Measurements from ENCODE around the gene AOAH.

Gene AOAH

GRCh38 chr7:36684954-36685353, 39.3 kb downstream of the AOAH start:
- Histone ChIP-seq H3K9ac (ENCODE audit: low read depth, low read length) (no peak overlapping the region), H3K4me3 (ENCODE audit: low read length) (no peak overlapping the region), H3K27ac (ENCODE audit: low read length) (no peak overlapping the region), H3K9me3 (ENCODE audit: insufficient read depth, low read depth, low read length) (no peaks in the 10 kb centered on the region), H3K36me3 (ENCODE audit: insufficient read depth, low read depth, low read length) (no peaks in the 10 kb centered on the region), H3K27me3 (ENCODE audit: insufficient read depth, low read length) (no peaks in the 10 kb centered on the region), H3K4me1 (ENCODE audit: insufficient read depth, low read length) (no peaks in the 10 kb centered on the region)

GRCh38 chr7:36683695-36684357, 40.5 kb downstream of the AOAH start:
- H3K27ac ChIP-seq (ENCODE audit: low read length), result no peak overlapping the region
- no peaks in the 10 kb centered on the region for H3K36me3 ChIP-seq (ENCODE audit: insufficient read depth, low read depth, low read length)

DNA sequence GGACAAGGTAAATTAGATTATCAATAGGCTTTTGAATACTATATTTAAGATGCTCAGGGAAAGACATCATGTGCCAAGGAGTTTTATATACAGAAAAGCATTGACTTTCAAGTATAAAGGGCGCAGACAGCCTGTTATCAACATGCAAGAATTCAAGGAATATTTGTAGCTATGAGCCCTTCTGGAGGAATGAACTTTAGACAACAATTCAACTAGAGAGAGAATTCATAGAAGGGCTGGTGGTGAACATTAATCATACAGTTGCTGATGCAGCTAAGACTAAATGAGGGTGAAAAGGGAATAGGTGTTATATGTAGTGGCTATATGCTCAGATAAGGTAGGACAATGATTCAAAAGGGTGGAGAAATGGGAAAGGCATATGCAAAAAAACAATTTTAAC, 41.2 kb downstream of the AOAH start:
- H3K9me3 ChIP-seq (ENCODE audit: insufficient read depth, low read depth, low read length), result no peaks in the 10 kb centered on the region
- H3K4me3 ChIP-seq (ENCODE audit: low read length), result no peak overlapping the region
- no peaks in the 10 kb centered on the region for H3K27me3 ChIP-seq (ENCODE audit: insufficient read depth, low read length)
- H3K27ac ChIP-seq (ENCODE audit: low read length), result no peak overlapping the region
- H3K36me3 ChIP-seq (ENCODE audit: insufficient read depth, low read depth, low read length), result no peaks in the 10 kb centered on the region
- no peaks in the 10 kb centered on the region for H3K4me1 ChIP-seq (ENCODE audit: insufficient read depth, low read length)
- H3K9ac ChIP-seq (ENCODE audit: low read depth, low read length), result no peak overlapping the region

More at GRCh38 chr7:36683695-36684357, 40.5 kb downstream of the AOAH start:
- H3K9ac ChIP-seq (ENCODE audit: low read depth, low read length), result no peak overlapping the region
- H3K4me3 ChIP-seq (ENCODE audit: low read length), result no peak overlapping the region
- H3K4me1 ChIP-seq (ENCODE audit: insufficient read depth, low read length), result no peaks in the 10 kb centered on the region
- H3K27me3 ChIP-seq (ENCODE audit: insufficient read depth, low read length), result no peaks in the 10 kb centered on the region
- H3K9me3 ChIP-seq (ENCODE audit: insufficient read depth, low read depth, low read length), result no peaks in the 10 kb centered on the region

- Histone ChIP-seq H3K4me1 (ENCODE audit: insufficient read depth, low read length) (no peaks in the 10 kb centered on the region), H3K9ac (ENCODE audit: low read depth, low read length) (no peak overlapping the region), H3K27me3 (ENCODE audit: insufficient read depth, low read length) (no peaks in the 10 kb centered on the region), H3K36me3 (ENCODE audit: insufficient read depth, low read depth, low read length) (no peaks in the 10 kb centered on the region), H3K27ac (ENCODE audit: low read length) (no peak overlapping the region), H3K4me3 (ENCODE audit: low read length) (no peak overlapping the region), H3K9me3 (ENCODE audit: insufficient read depth, low read depth, low read length) (no peaks in the 10 kb centered on the region)
Measured at GRCh38 chr7:36682102-36682501, 42.2 kb downstream of the AOAH start.

DNA sequence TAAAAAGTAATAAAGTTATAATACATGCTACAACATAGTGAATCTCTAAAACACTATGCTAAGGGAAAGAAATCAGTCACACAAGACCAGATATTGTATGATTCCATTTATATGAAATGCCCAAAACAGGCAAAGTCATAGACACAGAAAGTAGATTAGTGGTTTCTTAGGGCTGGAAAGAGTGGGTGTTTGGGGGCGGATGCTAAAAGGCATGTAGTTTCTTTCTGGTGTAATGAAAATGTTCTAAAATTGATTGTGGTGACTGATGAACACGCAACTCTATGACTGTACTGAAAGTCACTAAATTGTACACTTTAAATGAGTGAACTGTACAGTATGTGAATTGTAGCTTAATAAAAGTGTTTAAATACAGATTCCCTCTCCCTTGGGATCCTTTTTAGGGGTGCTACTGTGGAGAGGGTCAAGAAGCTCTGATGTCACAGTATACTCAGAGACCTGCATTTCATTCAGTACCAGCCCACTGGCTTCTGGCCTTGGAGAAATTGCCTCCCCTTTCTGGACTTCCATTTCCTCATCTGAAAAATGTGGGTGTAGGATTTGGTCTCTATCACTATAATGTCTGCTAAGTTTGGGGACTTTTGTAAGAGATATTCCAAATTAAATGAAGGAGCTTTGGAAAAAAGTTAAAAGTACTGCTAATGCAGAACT, 46.4 kb downstream of the AOAH start:
- H3K9ac ChIP-seq (ENCODE audit: low read depth, low read length), result no peak overlapping the region
- no peaks in the 10 kb centered on the region for H3K27me3 ChIP-seq (ENCODE audit: insufficient read depth, low read length)
- H3K4me3 ChIP-seq (ENCODE audit: low read length), result no peak overlapping the region
- no peaks in the 10 kb centered on the region for H3K4me1 ChIP-seq (ENCODE audit: insufficient read depth, low read length)
- no peaks in the 10 kb centered on the region for H3K9me3 ChIP-seq (ENCODE audit: insufficient read depth, low read depth, low read length)
- no peak overlapping the region for H3K27ac ChIP-seq (ENCODE audit: low read length)
- no peaks in the 10 kb centered on the region for H3K36me3 ChIP-seq (ENCODE audit: insufficient read depth, low read depth, low read length)

DNA sequence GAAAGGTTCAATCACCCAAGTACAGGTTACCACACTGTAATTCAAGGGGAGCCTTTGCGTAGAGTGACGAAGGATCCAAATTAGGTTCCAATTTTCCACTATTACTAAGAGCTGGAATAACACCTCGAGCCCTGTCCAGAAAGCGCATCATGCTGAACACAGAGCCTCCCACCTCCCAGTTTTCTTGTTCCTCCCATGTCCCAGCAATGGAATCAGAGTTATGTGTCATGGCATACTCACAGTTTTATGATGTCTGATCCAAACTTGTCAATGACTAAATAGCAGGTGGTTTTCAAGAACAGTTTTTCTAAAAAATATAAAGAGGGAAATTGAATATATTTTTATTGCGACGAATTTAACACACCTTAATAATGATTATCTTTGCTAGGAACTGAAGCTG, 50.6 kb downstream of the AOAH start:
- Histone ChIP-seq H3K9ac (ENCODE audit: low read depth, low read length) (no peak overlapping the region), H3K36me3 (ENCODE audit: insufficient read depth, low read depth, low read length) (no peaks in the 10 kb centered on the region), H3K27ac (ENCODE audit: low read length) (no peak overlapping the region), H3K4me1 (ENCODE audit: insufficient read depth, low read length) (peaks cover 8% of the 10 kb centered on the region; the same call in 1 of the 2 replicates), H3K9me3 (ENCODE audit: insufficient read depth, low read depth, low read length) (no peaks in the 10 kb centered on the region), H3K27me3 (ENCODE audit: insufficient read depth, low read length) (no peaks in the 10 kb centered on the region), H3K4me3 (ENCODE audit: low read length) (no peak overlapping the region)

- Histone ChIP-seq H3K27me3 (ENCODE audit: insufficient read depth, low read length) (no peaks in the 10 kb centered on the region), H3K36me3 (ENCODE audit: insufficient read depth, low read depth, low read length) (no peaks in the 10 kb centered on the region), H3K9me3 (ENCODE audit: insufficient read depth, low read depth, low read length) (no peaks in the 10 kb centered on the region), H3K9ac (ENCODE audit: low read depth, low read length) (no peak overlapping the region), H3K4me3 (ENCODE audit: low read length) (no peak overlapping the region), H3K27ac (ENCODE audit: low read length) (no peak overlapping the region), H3K4me1 (ENCODE audit: insufficient read depth, low read length) (peaks cover 8% of the 10 kb centered on the region; the same call in 1 of the 2 replicates)
Measured at GRCh38 chr7:36671432-36671829, 52.9 kb downstream of the AOAH start.

DNA sequence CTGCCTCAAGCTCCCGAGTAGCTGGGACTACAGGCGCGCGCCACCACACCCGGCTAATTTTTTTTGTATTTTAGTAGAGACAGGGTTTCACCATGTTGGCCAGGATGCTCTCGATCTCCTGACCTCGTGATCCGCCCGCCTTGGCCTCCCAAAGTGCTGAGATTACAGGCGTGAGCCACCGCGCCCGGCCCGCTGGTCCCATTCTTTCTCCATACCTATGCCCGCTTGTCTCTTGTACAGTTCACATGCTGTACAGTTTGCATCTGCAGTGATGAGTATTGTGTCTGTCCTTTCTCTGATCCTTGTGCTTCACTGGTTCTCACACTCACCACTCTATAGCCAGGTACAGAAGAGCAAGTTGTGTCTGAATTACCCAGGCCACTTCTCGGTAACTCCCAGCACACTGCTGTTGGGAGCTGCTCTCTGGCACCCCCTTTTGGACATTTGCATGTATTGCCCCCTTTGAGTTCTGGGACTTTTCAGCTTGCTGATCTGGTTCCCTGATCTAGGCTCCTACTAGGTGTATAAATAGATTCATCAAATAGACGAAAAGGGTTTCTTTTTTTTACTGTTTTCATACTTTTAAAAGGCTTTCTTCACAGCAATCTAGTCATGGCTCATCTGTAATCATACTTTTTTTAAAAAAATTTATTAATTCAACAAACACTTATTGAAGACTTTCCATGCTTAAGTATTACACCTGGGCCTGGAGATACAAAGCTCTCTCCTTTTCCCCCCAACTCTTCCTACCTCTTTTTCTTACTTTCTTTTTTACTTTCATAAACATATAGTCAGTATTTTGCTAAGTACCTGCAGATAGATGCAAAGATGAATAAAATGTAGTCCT, 53.5 kb downstream of the AOAH start:
- no peaks in the 10 kb centered on the region for H3K27me3 ChIP-seq (ENCODE audit: insufficient read depth, low read length)

GRCh38 chr7:36668750-36669149, 55.5 kb downstream of the AOAH start:
- Histone ChIP-seq H3K4me1 (ENCODE audit: insufficient read depth, low read length) (peaks cover 8% of the 10 kb centered on the region; the same call in 1 of the 2 replicates), H3K9ac (ENCODE audit: low read depth, low read length) (no peak overlapping the region), H3K4me3 (ENCODE audit: low read length) (no peak overlapping the region), H3K36me3 (ENCODE audit: insufficient read depth, low read depth, low read length) (no peaks in the 10 kb centered on the region), H3K27ac (ENCODE audit: low read length) (no peak overlapping the region), H3K9me3 (ENCODE audit: insufficient read depth, low read depth, low read length) (no peaks in the 10 kb centered on the region), H3K27me3 (ENCODE audit: insufficient read depth, low read length) (no peaks in the 10 kb centered on the region)

More for the DNA sequence above, 53.5 kb downstream of the AOAH start:
- H3K4me3 ChIP-seq (ENCODE audit: low read length), result no peak overlapping the region
- peaks cover 8% of the 10 kb centered on the region; the same call in 1 of the 2 replicates for H3K4me1 ChIP-seq (ENCODE audit: insufficient read depth, low read length)
- H3K36me3 ChIP-seq (ENCODE audit: insufficient read depth, low read depth, low read length), result no peaks in the 10 kb centered on the region
- no peaks in the 10 kb centered on the region for H3K9me3 ChIP-seq (ENCODE audit: insufficient read depth, low read depth, low read length)
- no peak overlapping the region for H3K27ac ChIP-seq (ENCODE audit: low read length)
- no peak overlapping the region for H3K9ac ChIP-seq (ENCODE audit: low read depth, low read length)

- no peak overlapping the region for H3K9ac ChIP-seq (ENCODE audit: low read depth, low read length)
- H3K36me3 ChIP-seq (ENCODE audit: insufficient read depth, low read depth, low read length), result no peaks in the 10 kb centered on the region
- H3K27me3 ChIP-seq (ENCODE audit: insufficient read depth, low read length), result no peaks in the 10 kb centered on the region
- peaks cover 8% of the 10 kb centered on the region; the same call in 1 of the 2 replicates for H3K4me1 ChIP-seq (ENCODE audit: insufficient read depth, low read length)
- H3K9me3 ChIP-seq (ENCODE audit: insufficient read depth, low read depth, low read length), result no peaks in the 10 kb centered on the region
- H3K4me3 ChIP-seq (ENCODE audit: low read length), result no peak overlapping the region
- H3K27ac ChIP-seq (ENCODE audit: low read length), result no peak overlapping the region
Measured at GRCh38 chr7:36668080-36668479, 56.2 kb downstream of the AOAH start.

DNA sequence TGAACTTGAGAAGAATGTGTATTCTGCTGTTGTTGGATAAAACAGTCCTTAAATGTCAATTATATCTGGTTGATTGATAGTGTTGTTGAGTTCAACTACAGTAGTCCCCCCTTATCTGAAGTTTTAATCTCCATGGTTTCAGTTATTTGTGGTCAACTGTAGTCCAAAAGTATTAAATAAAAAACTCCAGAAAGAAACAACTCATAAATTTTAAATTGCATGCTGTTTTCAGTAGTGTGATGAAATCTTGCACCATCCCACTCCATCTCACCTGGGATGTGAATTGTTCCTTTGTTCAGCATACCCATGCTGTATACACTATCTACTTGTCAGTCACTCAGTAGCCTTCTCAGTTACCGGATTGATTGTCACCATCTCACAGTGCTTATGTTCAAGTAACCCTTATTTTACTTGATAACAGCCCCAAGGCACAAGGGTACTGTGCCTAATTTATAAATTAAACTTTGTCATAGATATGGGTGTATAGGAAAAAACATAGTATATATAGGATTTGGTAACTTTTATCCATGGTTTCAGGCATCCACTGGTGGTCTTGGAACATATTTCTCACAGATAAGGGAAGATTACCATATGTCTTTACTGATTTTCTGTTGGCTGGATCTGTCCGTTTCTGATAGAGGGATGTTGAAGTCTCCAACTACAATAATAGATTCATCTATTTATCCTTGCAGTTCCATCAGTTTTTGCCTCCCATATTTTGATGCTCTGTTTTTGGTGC, 57.1 kb downstream of the AOAH start:
- Histone ChIP-seq H3K27ac (ENCODE audit: low read length) (no peak overlapping the region), H3K4me1 (ENCODE audit: insufficient read depth, low read length) (peaks cover 8% of the 10 kb centered on the region; the same call in 1 of the 2 replicates), H3K36me3 (ENCODE audit: insufficient read depth, low read depth, low read length) (no peaks in the 10 kb centered on the region), H3K27me3 (ENCODE audit: insufficient read depth, low read length) (no peaks in the 10 kb centered on the region), H3K9ac (ENCODE audit: low read depth, low read length) (no peak overlapping the region), H3K9me3 (ENCODE audit: insufficient read depth, low read depth, low read length) (no peaks in the 10 kb centered on the region), H3K4me3 (ENCODE audit: low read length) (no peak overlapping the region)

Measured in iPS-20b (cell line).